Neuronal stem cell (in vitro differentiated cells): ENCODE measurements around the gene OR5L1. TPM values are rescaled to one million over a fixed set of nuclear protein-coding genes. Genes with fewer than 3 reads are reported as not detected.

Source experiments
- DNase-seq: peaks from one replicate; pipeline ENCODE4 v3.0.0-alpha.2; 2013; ENCODE audit warnings: low spot score
- H2AFZ ChIP-seq: one replicate; pipeline ENCODE4 v1.6.1; 2013; ENCODE audit warnings: mild to moderate bottlenecking, low read length, inconsistent platforms
- H2AK5ac ChIP-seq: 2 replicates; pipeline ENCODE4 v1.6.1; 2013; ENCODE audit warnings: low read depth, mild to moderate bottlenecking, inconsistent platforms, low read length, moderate library complexity, mixed read lengths
- H2BK120ac ChIP-seq: 2 replicates; pipeline ENCODE4 v1.6.1; 2013; ENCODE audit warnings: low read depth, mild to moderate bottlenecking, inconsistent platforms, low read length, moderate library complexity, mixed read lengths
- H2BK12ac ChIP-seq: one replicate; pipeline ENCODE4 v1.6.1; 2013; ENCODE audit warnings: low read length, inconsistent platforms
- H2BK15ac ChIP-seq: 2 replicates; pipeline ENCODE4 v1.6.1; 2013; ENCODE audit warnings: mild to moderate bottlenecking, low read length, inconsistent platforms, mixed read lengths
- H2BK5ac ChIP-seq: one replicate; pipeline ENCODE4 v1.6.1; 2013; ENCODE audit warnings: inconsistent platforms, mild to moderate bottlenecking, low read length, moderate library complexity
- H3K14ac ChIP-seq: one replicate; pipeline ENCODE4 v1.6.1; 2013; ENCODE audit warnings: low read length, inconsistent platforms
- H3K18ac ChIP-seq: 2 replicates; pipeline ENCODE4 v1.6.1; 2013; ENCODE audit warnings: low read length, inconsistent platforms
- H3K23ac ChIP-seq: 2 replicates; pipeline ENCODE4 v1.6.1; 2013; ENCODE audit warnings: low read depth, mild to moderate bottlenecking, mixed read lengths, low read length, inconsistent platforms; ENCODE audit not compliant: poor library complexity
- H3K27ac ChIP-seq: replicated peaks from 3 replicates; pipeline ENCODE4 v1.5.1; 2013; ENCODE audit warnings: low read length, inconsistent platforms
- H3K27me3 ChIP-seq, 3 experiments: 2 replicates each; pipeline ENCODE4 v1.6.1; 2013; ENCODE audit warnings: low read length in 3 of 3, mild to moderate bottlenecking in 2 of 3, inconsistent platforms in 1 of 3, low read depth in 1 of 3, mixed read lengths in 1 of 3, moderate library complexity in 1 of 3; ENCODE audit not compliant: control insufficient read depth in 3 of 3, insufficient read depth in 3 of 3
- H3K36me3 ChIP-seq, 2 donors: replicated peaks in 1 of 2; 2 replicates each; pipeline ENCODE4 v1.6.1; 2013; ENCODE audit warnings: low read length in 2 of 2; ENCODE audit not compliant: control insufficient read depth in 2 of 2, insufficient read depth in 2 of 2
- H3K4ac ChIP-seq: 2 replicates; pipeline ENCODE4 v1.6.1; 2013; ENCODE audit warnings: inconsistent platforms, mild to moderate bottlenecking, low read length, moderate library complexity
- H3K4me1 ChIP-seq, 2 donors: 1 replicate in 1 of 2; 2 replicates in 1 of 2; pipeline ENCODE4 v1.6.1; 2013; ENCODE audit warnings: low read length in 2 of 2, low read depth in 1 of 2; ENCODE audit not compliant: control insufficient read depth in 2 of 2, insufficient read depth in 1 of 2
- H3K4me2 ChIP-seq: one replicate; pipeline ENCODE4 v1.6.1; 2013; ENCODE audit warnings: mild to moderate bottlenecking, low read length, inconsistent platforms; ENCODE audit not compliant: insufficient read depth, poor library complexity, severe bottlenecking
- H3K4me3 ChIP-seq, 2 donors: 2 replicates each; pipeline ENCODE4 v1.5.1; 2013; ENCODE audit warnings: low read length in 2 of 2, mild to moderate bottlenecking in 2 of 2, inconsistent platforms in 1 of 2, moderate library complexity in 1 of 2
- H3K79me1 ChIP-seq: one replicate; pipeline ENCODE4 v1.6.1; 2013; ENCODE audit warnings: low read depth, mild to moderate bottlenecking, inconsistent platforms, low read length, moderate library complexity
- H3K9ac ChIP-seq: one replicate; pipeline ENCODE4 v1.6.1; 2013; ENCODE audit warnings: mild to moderate bottlenecking, low read depth, low read length, inconsistent platforms; ENCODE audit not compliant: poor library complexity
- H3K9me3 ChIP-seq, 2 donors: replicated peaks in 1 of 2; 2 replicates each; pipeline versions ENCODE3 to v1.6.1; 2013; ENCODE audit warnings: low read length in 2 of 2, mild to moderate bottlenecking in 2 of 2, inconsistent platforms in 1 of 2, low read depth in 1 of 2, mixed read lengths in 1 of 2, moderate library complexity in 1 of 2; ENCODE audit not compliant: control insufficient read depth in 2 of 2, insufficient read depth in 1 of 2
- H4K8ac ChIP-seq: one replicate; pipeline ENCODE4 v1.6.1; 2013; ENCODE audit warnings: low read depth, mild to moderate bottlenecking, inconsistent platforms, low read length, moderate library complexity
- H4K91ac ChIP-seq: one replicate; pipeline ENCODE4 v1.6.1; 2013; ENCODE audit warnings: low read length, low read depth, mild to moderate bottlenecking, inconsistent platforms; ENCODE audit not compliant: poor library complexity
- WGBS, 2 donors: extraction: QIAGEN DNeasy Blood & Tissue Kit; methylation state at CpG; one replicate each; pipeline ENCODE4 v1.1.7; 2013; ENCODE audit warnings: missing lambda C conversion rate in 2 of 2, mixed read lengths in 1 of 2; ENCODE audit not compliant: insufficient read length in 2 of 2, insufficient replicate concordance in 1 of 2; ENCODE audit errors: extremely low coverage in 2 of 2; 5-methylcytosine and 5-hydroxymethylcytosine counted together
- polyA plus RNA-seq, 2 experiments: library from polyadenylated mRNA; stranded (reverse); fragments of 200-250 nt; gene quantifications; one replicate each; pipeline ENCODE4 v1.2.3, GENCODE V29; 2013

OR5L1 gene
- polyA plus RNA-seq (2013, experiment 1 of 2) = not detected
- polyA plus RNA-seq (2013, experiment 2 of 2) = not detected

DNA sequence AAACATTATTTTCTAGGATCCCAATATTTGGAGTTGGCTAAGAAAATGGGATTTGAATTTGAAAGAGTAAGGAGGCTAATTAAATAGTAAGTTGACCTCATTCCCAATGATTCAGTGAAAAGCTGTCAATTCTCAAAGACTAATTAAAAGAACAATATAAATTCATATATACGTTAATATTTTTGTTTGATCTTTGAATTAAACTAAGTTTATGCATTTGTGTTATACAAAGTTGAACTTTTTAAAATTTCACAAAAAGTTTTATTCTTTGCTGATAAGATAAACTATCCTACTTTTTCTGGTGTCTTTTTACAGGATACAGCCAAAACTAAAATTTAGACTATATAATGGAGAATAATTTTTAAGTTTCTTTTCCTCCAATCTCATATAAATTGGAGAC, at the start of gene OR5L1:
TSS of gene OR5L1 (plus strand) at position 301 of the 400 bp plus-strand sequence. CDS start 100 bp downstream, outside the sequence.
- peaks cover 0 to 10% of the 10 kb centered on the region in 2 donors for H3K9me3 ChIP-seq
- no CpG with 5 or more reads among the region's 1 CpG for WGBS, 2 donors

DNA sequence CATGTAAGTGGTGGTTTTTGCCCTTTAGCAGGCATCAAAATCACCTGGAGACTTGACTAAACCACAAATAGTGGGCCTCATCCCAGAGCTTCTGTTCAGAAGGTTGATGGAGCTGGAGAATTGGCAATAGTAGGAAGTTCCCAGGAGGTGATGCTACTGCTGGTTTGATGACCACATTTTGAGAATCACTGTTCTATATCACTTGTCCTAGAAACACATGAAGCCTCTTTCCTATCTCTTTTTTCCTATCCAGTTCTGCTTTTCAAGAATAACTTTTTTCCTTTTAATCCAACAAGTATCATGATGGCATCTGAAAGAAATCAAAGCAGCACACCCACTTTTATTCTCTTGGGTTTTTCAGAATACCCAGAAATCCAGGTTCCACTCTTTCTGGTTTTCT, 38.0 kb upstream of the OR5L1 start, which contains the start of gene OR5D13:
TSS of gene OR5D13 (plus strand) at position 301 of the 400 bp plus-strand sequence. CDS start at position 301, 0 bp downstream.
- no peak for DNase-seq
- Histone ChIP-seq H2BK12ac (no peak within 1 kb of the TSS), H3K4me1 (no peaks in the 10 kb centered on the region), H2AK5ac (no peak within 1 kb of the TSS), H3K27ac (no peak within 1 kb of the TSS), H3K4me3 (no peak within 1 kb of the TSS), H3K36me3 (no peaks in the 10 kb centered on the region), H4K8ac (no peak within 1 kb of the TSS), H3K18ac (no peak within 1 kb of the TSS), H4K91ac (no peak within 1 kb of the TSS), H3K79me1 (no peaks in the 10 kb centered on the region), H3K9me3 (peaks cover 0 to 5% of the 10 kb centered on the region in 2 donors), H3K27me3 (no peaks in the 10 kb centered on the region), H3K14ac (no peak within 1 kb of the TSS), H2BK120ac (no peak within 1 kb of the TSS), H3K4me2 (no peak within 1 kb of the TSS), H2BK5ac (no peak within 1 kb of the TSS), H3K23ac (no peak within 1 kb of the TSS), H3K4ac (no peak within 1 kb of the TSS), H2AFZ (no peak within 1 kb of the TSS), H3K9ac (no peak within 1 kb of the TSS), H2BK15ac (no peak within 1 kb of the TSS)

More for the DNA sequence above, at the start of gene OR5L1:
- Histone ChIP-seq H3K4me2 (no peak within 1 kb of the TSS), H2BK120ac (no peak within 1 kb of the TSS), H3K27ac (no peak within 1 kb of the TSS), H3K4me1 (no peaks in the 10 kb centered on the region), H3K14ac (no peak within 1 kb of the TSS), H4K8ac (no peak within 1 kb of the TSS), H2BK15ac (no peak within 1 kb of the TSS), H2AK5ac (no peak within 1 kb of the TSS), H2BK12ac (no peak within 1 kb of the TSS), H3K36me3 (no peaks in the 10 kb centered on the region), H2BK5ac (no peak within 1 kb of the TSS), H3K9ac (no peak within 1 kb of the TSS), H3K4me3 (no peak within 1 kb of the TSS), H3K27me3 (no peaks in the 10 kb centered on the region), H3K4ac (no peak within 1 kb of the TSS), H4K91ac (no peak within 1 kb of the TSS), H3K79me1 (no peaks in the 10 kb centered on the region), H3K23ac (no peak within 1 kb of the TSS), H3K18ac (no peak within 1 kb of the TSS), H2AFZ (no peak within 1 kb of the TSS)
- no peak for DNase-seq

DNA sequence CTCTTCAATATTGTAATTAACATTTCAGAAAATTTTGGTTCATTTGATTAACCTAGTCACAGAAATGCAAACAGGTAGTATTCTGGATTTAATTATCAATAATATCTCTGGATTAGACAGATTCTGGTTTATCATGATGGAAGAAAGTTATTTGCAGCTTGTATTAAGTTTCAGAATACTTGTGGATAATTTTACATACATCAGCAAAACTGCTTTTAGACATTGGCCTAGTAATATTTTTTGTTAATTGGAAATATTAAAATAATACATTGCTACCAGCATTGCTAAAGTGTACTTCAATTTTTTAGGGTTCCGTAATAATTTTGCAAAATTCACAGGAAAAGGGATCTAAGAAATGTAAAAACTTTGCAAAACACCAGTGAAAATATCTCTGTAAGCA, 19.6 kb upstream of the OR5L1 start:
- no peaks in the 10 kb centered on the region for H3K79me1 ChIP-seq
- no peak overlapping the region for H4K8ac ChIP-seq
- H2BK12ac ChIP-seq = no peak overlapping the region
- no peaks in the 10 kb centered on the region for H3K36me3 ChIP-seq
- no peak overlapping the region for H3K23ac ChIP-seq
- no peaks in the 10 kb centered on the region for H3K4me1 ChIP-seq
- H3K4me3 ChIP-seq = no peak overlapping the region
- H3K4me2 ChIP-seq = no peak overlapping the region
- no peak overlapping the region for H3K14ac ChIP-seq
- H2BK120ac ChIP-seq = no peak overlapping the region
- no peak overlapping the region for H2BK5ac ChIP-seq
- no peak overlapping the region for H2AK5ac ChIP-seq
- no peaks in the 10 kb centered on the region for H3K27me3 ChIP-seq
- H3K27ac ChIP-seq = no peak overlapping the region
- H3K9ac ChIP-seq = no peak overlapping the region
- no peak overlapping the region for H2BK15ac ChIP-seq
- H3K18ac ChIP-seq = no peak overlapping the region
- peaks cover 0 to 22% of the 10 kb centered on the region in 2 donors for H3K9me3 ChIP-seq
- DNase-seq = no peak
- no peak overlapping the region for H4K91ac ChIP-seq
- H2AFZ ChIP-seq = no peak overlapping the region
- H3K4ac ChIP-seq = no peak overlapping the region
- WGBS, 2 donors = no CpG with 5 or more reads among the region's 1 CpG

DNA sequence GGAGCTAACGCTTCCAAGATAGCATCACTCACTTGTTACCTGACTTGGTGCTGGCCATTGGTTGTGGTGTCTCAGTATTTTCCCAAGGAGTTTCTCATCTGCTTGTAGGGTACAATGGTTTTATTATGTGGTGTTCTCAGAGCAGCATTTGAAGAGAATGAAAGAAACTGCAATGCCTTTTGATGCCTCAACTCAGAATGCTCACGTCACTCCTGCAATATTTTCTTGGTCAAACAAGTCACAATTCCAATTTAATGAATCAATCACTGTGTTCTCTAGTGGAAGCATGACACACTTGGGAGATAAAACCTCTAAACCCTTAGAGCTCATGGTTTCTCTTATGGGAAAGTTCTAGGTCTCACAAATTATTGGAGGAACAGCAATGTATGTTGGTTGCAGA, 17.8 kb upstream of the OR5L1 start:
- H2BK12ac ChIP-seq = no peak overlapping the region
- no peak overlapping the region for H2AK5ac ChIP-seq
- peaks cover 0 to under 1% (median 0%) of the 10 kb centered on the region in 3 experiments for H3K27me3 ChIP-seq
- no peak overlapping the region for H3K4me3 ChIP-seq
- no peak overlapping the region for H4K8ac ChIP-seq
- no peak overlapping the region for H3K9ac ChIP-seq
- H2BK5ac ChIP-seq = no peak overlapping the region
- H2BK120ac ChIP-seq = no peak overlapping the region
- H3K79me1 ChIP-seq = no peaks in the 10 kb centered on the region
- H3K27ac ChIP-seq = no peak overlapping the region
- DNase-seq = no peak
- H3K4ac ChIP-seq = no peak overlapping the region
- WGBS, 2 donors = no CpG with 5 or more reads among the region's 2 CpGs
- H3K18ac ChIP-seq = no peak overlapping the region
- peaks cover 0 to 14% of the 10 kb centered on the region in 2 donors for H3K9me3 ChIP-seq
- no peak overlapping the region for H3K14ac ChIP-seq
- no peak overlapping the region for H2AFZ ChIP-seq
- H3K4me2 ChIP-seq = no peak overlapping the region
- H4K91ac ChIP-seq = no peak overlapping the region
- H2BK15ac ChIP-seq = no peak overlapping the region
- no peak overlapping the region for H3K23ac ChIP-seq
- no peaks in the 10 kb centered on the region for H3K36me3 ChIP-seq
- no peaks in the 10 kb centered on the region for H3K4me1 ChIP-seq
